ENCODE data around the gene ATG4A.

The ATG4A gene

GRCh38 chrX:108127152-108127551 is 35.6 kb downstream of the ATG4A start:
- H3K36me3 Mint-ChIP-seq (ENCODE audit: insufficient read depth): peaks cover 6% of the 10 kb centered on the region
- H3K27me3 Mint-ChIP-seq: no peaks in the 10 kb centered on the region
- no peaks in the 10 kb centered on the region for H3K9me3 Mint-ChIP-seq
- ATAC-seq (replicated peaks; ENCODE audit: extremely low read depth, poor library complexity, severe bottlenecking): no peak
- no peak overlapping the region for H3K27ac Mint-ChIP-seq (ENCODE audit: low read depth)
- DNase-seq (ENCODE audit: low spot score in 2 of 2): no peak
- no peaks in the 10 kb centered on the region for H3K4me1 Mint-ChIP-seq
- H3K4me3 Mint-ChIP-seq: no peak overlapping the region

GRCh38 chrX:108130889-108131288 is 39.3 kb downstream of the ATG4A start:
- Mint-ChIP-seq H3K27me3 (no peaks in the 10 kb centered on the region), H3K4me3 (no peak overlapping the region), H3K9me3 (no peaks in the 10 kb centered on the region), H3K27ac (ENCODE audit: low read depth) (no peak overlapping the region), H3K36me3 (ENCODE audit: insufficient read depth) (peaks cover 7% of the 10 kb centered on the region), H3K4me1 (no peaks in the 10 kb centered on the region)
- ATAC-seq (replicated peaks; ENCODE audit: extremely low read depth, poor library complexity, severe bottlenecking): no peak
- DNase-seq (ENCODE audit: low spot score in 2 of 2): no peak

- H3K4me3 Mint-ChIP-seq: no peak overlapping the region
- H3K9me3 Mint-ChIP-seq: no peaks in the 10 kb centered on the region
- H3K27ac Mint-ChIP-seq (ENCODE audit: low read depth): no peak overlapping the region
- no peaks in the 10 kb centered on the region for H3K27me3 Mint-ChIP-seq
- peaks cover 7% of the 10 kb centered on the region for H3K36me3 Mint-ChIP-seq (ENCODE audit: insufficient read depth)
- ATAC-seq (replicated peaks; ENCODE audit: extremely low read depth, poor library complexity, severe bottlenecking) (no peak), DNase-seq (ENCODE audit: low spot score in 2 of 2) (no peak)
- no peaks in the 10 kb centered on the region for H3K4me1 Mint-ChIP-seq
Measured at GRCh38 chrX:108131471-108131870, 39.9 kb downstream of the ATG4A start.

- no peak for DNase-seq (ENCODE audit: low spot score in 2 of 2)
- ATAC-seq (replicated peaks; ENCODE audit: extremely low read depth, poor library complexity, severe bottlenecking): no peak
- H3K27me3 Mint-ChIP-seq: no peaks in the 10 kb centered on the region
- no peaks in the 10 kb centered on the region for H3K4me1 Mint-ChIP-seq
- no peak overlapping the region for H3K4me3 Mint-ChIP-seq
- no peak overlapping the region for H3K27ac Mint-ChIP-seq (ENCODE audit: low read depth)
- H3K36me3 Mint-ChIP-seq (ENCODE audit: insufficient read depth): peaks cover 7% of the 10 kb centered on the region
- no peaks in the 10 kb centered on the region for H3K9me3 Mint-ChIP-seq
Measured at GRCh38 chrX:108132034-108132433, 40.5 kb downstream of the ATG4A start.

GRCh38 chrX:108132876-108133275 is 41.3 kb downstream of the ATG4A start:
- Mint-ChIP-seq H3K27ac (ENCODE audit: low read depth) (no peak overlapping the region), H3K4me1 (no peaks in the 10 kb centered on the region), H3K36me3 (ENCODE audit: insufficient read depth) (peaks cover 10% of the 10 kb centered on the region), H3K4me3 (no peak overlapping the region), H3K9me3 (no peaks in the 10 kb centered on the region), H3K27me3 (no peaks in the 10 kb centered on the region)
- no peak for ATAC-seq (replicated peaks; ENCODE audit: extremely low read depth, poor library complexity, severe bottlenecking)
- no peak for DNase-seq (ENCODE audit: low spot score in 2 of 2)

GRCh38 chrX:108134724-108135123 is 43.1 kb downstream of the ATG4A start:
- H3K36me3 Mint-ChIP-seq (ENCODE audit: insufficient read depth): peaks cover 8% of the 10 kb centered on the region

GRCh38 chrX:108138814-108139702 is 47.5 kb downstream of the ATG4A start:
- DNase-seq (ENCODE audit: low spot score in 2 of 2) (no peak), ATAC-seq (replicated peaks; ENCODE audit: extremely low read depth, poor library complexity, severe bottlenecking) (no peak)
- Mint-ChIP-seq H3K4me3 (no peak overlapping the region), H3K4me1 (no peaks in the 10 kb centered on the region), H3K27ac (ENCODE audit: low read depth) (no peak overlapping the region), H3K9me3 (no peaks in the 10 kb centered on the region), H3K36me3 (ENCODE audit: insufficient read depth) (peaks cover 13% of the 10 kb centered on the region), H3K27me3 (no peaks in the 10 kb centered on the region)

More at GRCh38 chrX:108134724-108135123, 43.1 kb downstream of the ATG4A start:
- no peak for DNase-seq (ENCODE audit: low spot score in 2 of 2)
- H3K27ac Mint-ChIP-seq (ENCODE audit: low read depth): no peak overlapping the region
- H3K4me1 Mint-ChIP-seq: no peaks in the 10 kb centered on the region
- H3K9me3 Mint-ChIP-seq: no peaks in the 10 kb centered on the region
- no peaks in the 10 kb centered on the region for H3K27me3 Mint-ChIP-seq
- H3K4me3 Mint-ChIP-seq: no peak overlapping the region
- no peak for ATAC-seq (replicated peaks; ENCODE audit: extremely low read depth, poor library complexity, severe bottlenecking)

- peaks cover 9% of the 10 kb centered on the region for H3K36me3 Mint-ChIP-seq (ENCODE audit: insufficient read depth)
- no peak for ATAC-seq (replicated peaks; ENCODE audit: extremely low read depth, poor library complexity, severe bottlenecking)
- no peaks in the 10 kb centered on the region for H3K9me3 Mint-ChIP-seq
- no peak overlapping the region for H3K27ac Mint-ChIP-seq (ENCODE audit: low read depth)
- H3K4me1 Mint-ChIP-seq: no peaks in the 10 kb centered on the region
- no peak overlapping the region for H3K4me3 Mint-ChIP-seq
- no peak for DNase-seq (ENCODE audit: low spot score in 2 of 2)
- H3K27me3 Mint-ChIP-seq: no peaks in the 10 kb centered on the region
Measured at GRCh38 chrX:108148524-108148923, 56.9 kb downstream of the ATG4A start.

- H3K36me3 Mint-ChIP-seq (ENCODE audit: insufficient read depth): peaks cover 6% of the 10 kb centered on the region
- H3K27ac Mint-ChIP-seq (ENCODE audit: low read depth): no peak overlapping the region
- no peak for ATAC-seq (replicated peaks; ENCODE audit: extremely low read depth, poor library complexity, severe bottlenecking)
Measured at GRCh38 chrX:108156082-108156481, 64.5 kb downstream of the ATG4A start.

GRCh38 chrX:108156934-108157466 is 65.4 kb downstream of the ATG4A start:
- no peaks in the 10 kb centered on the region for H3K9me3 Mint-ChIP-seq
- no peak for DNase-seq (ENCODE audit: low spot score in 2 of 2)
- no peak overlapping the region for H3K27ac Mint-ChIP-seq (ENCODE audit: low read depth)
- no peaks in the 10 kb centered on the region for H3K27me3 Mint-ChIP-seq
- peaks cover 6% of the 10 kb centered on the region for H3K36me3 Mint-ChIP-seq (ENCODE audit: insufficient read depth)
- no peak overlapping the region for H3K4me3 Mint-ChIP-seq
- H3K4me1 Mint-ChIP-seq: no peaks in the 10 kb centered on the region
- no peak for ATAC-seq (replicated peaks; ENCODE audit: extremely low read depth, poor library complexity, severe bottlenecking)

More at GRCh38 chrX:108156082-108156481, 64.5 kb downstream of the ATG4A start:
- DNase-seq (ENCODE audit: low spot score in 2 of 2): no peak
- Mint-ChIP-seq H3K27me3 (no peaks in the 10 kb centered on the region), H3K4me1 (no peaks in the 10 kb centered on the region), H3K4me3 (no peak overlapping the region), H3K9me3 (no peaks in the 10 kb centered on the region)

- no peak overlapping the region for H3K4me3 Mint-ChIP-seq
Measured at GRCh38 chrX:108157628-108158027, 66.0 kb downstream of the ATG4A start.

GRCh38 chrX:108159028-108159670 is 67.6 kb downstream of the ATG4A start:
- no peaks in the 10 kb centered on the region for H3K27me3 Mint-ChIP-seq
- no peaks in the 10 kb centered on the region for H3K9me3 Mint-ChIP-seq
- ATAC-seq (replicated peaks; ENCODE audit: extremely low read depth, poor library complexity, severe bottlenecking) (no peak), DNase-seq (ENCODE audit: low spot score in 2 of 2) (no peak)
- H3K4me3 Mint-ChIP-seq: no peak overlapping the region
- peaks cover 1% of the 10 kb centered on the region for H3K36me3 Mint-ChIP-seq (ENCODE audit: insufficient read depth)
- no peaks in the 10 kb centered on the region for H3K4me1 Mint-ChIP-seq
- H3K27ac Mint-ChIP-seq (ENCODE audit: low read depth): no peak overlapping the region

More at GRCh38 chrX:108157628-108158027, 66.0 kb downstream of the ATG4A start:
- no peak for ATAC-seq (replicated peaks; ENCODE audit: extremely low read depth, poor library complexity, severe bottlenecking)
- no peak for DNase-seq (ENCODE audit: low spot score in 2 of 2)
- Mint-ChIP-seq H3K4me1 (no peaks in the 10 kb centered on the region), H3K27me3 (no peaks in the 10 kb centered on the region), H3K36me3 (ENCODE audit: insufficient read depth) (peaks cover 6% of the 10 kb centered on the region), H3K9me3 (no peaks in the 10 kb centered on the region), H3K27ac (ENCODE audit: low read depth) (no peak overlapping the region)

- no peaks in the 10 kb centered on the region for H3K9me3 Mint-ChIP-seq
- H3K27me3 Mint-ChIP-seq: no peaks in the 10 kb centered on the region
- no peaks in the 10 kb centered on the region for H3K4me1 Mint-ChIP-seq
- ATAC-seq (replicated peaks; ENCODE audit: extremely low read depth, poor library complexity, severe bottlenecking) (no peak), DNase-seq (ENCODE audit: low spot score in 2 of 2) (no peak)
- H3K4me3 Mint-ChIP-seq: no peak overlapping the region
- H3K27ac Mint-ChIP-seq (ENCODE audit: low read depth): no peak overlapping the region
- H3K36me3 Mint-ChIP-seq (ENCODE audit: insufficient read depth): peaks cover 1% of the 10 kb centered on the region
Measured at GRCh38 chrX:108160309-108160708, 68.7 kb downstream of the ATG4A start.

Data from central memory CD8-positive, alpha-beta T cell (primary cell).